HG02870 (cell line): ENCODE measurements around the gene CD93.

Experiments used
- ATAC-seq: cut with Tn5 transposase; IDR thresholded peaks from one replicate; pipeline ENCODE4 v1.9.1; 2021; ENCODE audit warnings: mild to moderate bottlenecking, moderate library complexity; ENCODE audit not compliant: unreplicated experiment

The CD93 gene

DNA sequence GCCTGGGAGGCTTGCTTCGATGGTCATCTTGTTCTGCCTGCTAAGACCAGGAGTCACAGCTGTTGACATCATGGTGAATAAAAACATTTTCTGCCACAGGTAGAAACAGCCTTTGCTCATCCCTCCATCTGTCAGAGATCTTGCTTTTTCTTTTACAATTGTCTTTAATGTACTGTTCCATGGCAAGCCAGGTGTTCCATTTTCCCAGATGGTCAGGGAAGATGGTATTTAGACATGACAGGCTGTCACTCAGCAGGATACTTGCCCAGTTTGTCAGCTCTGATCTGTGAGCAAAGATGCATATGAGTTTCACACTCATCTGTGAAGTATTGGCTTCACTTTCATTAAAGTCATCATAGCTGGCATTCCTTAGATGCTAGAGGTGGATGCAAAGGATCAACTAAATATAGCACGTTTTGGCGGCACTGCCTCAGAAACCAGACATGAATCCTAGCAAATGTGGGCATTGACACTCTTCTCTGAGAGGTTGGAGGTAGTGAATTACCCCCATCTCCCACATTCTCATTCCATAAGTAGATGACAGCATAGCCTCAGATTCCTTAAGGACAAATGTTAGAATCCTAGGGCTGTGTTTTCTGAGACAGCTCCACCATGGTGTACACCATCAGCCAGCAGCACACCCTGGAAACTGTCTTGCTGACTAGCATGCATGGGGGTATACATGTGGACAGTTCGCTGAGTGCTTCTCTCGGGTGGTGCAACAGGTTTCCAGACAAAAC lies 46.8 kb downstream of the CD93 start:
- no peak for ATAC-seq

DNA sequence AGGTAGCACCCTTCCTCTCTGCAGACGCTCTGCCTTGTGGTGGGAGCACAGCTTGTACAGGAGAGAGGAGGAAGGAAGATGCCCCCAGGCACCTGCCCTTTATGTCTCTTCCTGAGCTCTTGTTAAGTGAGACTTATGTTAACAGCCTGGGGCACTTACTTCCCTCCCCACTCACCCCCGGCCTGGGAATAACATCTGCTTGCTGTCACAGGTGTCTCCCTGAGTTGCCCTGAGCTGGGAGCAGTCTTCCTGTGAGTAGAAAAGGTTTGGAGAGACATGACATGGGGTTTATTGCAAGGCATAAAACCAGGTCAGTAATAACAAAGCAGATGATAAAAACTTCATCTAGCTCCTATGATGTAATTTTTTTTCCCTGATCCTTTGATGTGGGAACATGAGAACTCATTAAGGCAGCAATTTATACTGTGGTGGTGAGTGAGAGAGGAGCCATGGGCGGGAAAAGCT lies 49.1 kb downstream of the CD93 start:
- no peak for ATAC-seq

DNA sequence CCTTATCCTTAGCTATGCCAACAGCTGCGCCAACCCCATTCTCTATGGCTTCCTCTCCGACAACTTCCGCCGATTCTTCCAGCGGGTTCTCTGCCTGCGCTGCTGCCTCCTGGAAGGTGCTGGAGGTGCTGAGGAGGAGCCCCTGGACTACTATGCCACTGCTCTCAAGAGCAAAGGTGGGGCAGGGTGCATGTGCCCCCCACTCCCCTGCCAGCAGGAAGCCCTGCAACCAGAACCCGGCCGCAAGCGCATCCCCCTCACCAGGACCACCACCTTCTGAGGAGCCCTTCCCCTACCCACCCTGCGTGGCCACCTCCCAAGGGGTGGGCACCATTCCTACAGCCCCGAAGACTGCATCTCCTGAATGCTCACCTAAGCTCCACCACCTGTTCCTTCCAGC lies 49.8 kb downstream of the CD93 start:
- no peak for ATAC-seq

DNA sequence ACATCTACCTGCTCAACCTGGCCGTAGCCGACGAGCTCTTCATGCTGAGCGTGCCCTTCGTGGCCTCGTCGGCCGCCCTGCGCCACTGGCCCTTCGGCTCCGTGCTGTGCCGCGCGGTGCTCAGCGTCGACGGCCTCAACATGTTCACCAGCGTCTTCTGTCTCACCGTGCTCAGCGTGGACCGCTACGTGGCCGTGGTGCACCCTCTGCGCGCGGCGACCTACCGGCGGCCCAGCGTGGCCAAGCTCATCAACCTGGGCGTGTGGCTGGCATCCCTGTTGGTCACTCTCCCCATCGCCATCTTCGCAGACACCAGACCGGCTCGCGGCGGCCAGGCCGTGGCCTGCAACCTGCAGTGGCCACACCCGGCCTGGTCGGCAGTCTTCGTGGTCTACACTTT lies 50.4 kb downstream of the CD93 start:
- no peak for ATAC-seq

DNA sequence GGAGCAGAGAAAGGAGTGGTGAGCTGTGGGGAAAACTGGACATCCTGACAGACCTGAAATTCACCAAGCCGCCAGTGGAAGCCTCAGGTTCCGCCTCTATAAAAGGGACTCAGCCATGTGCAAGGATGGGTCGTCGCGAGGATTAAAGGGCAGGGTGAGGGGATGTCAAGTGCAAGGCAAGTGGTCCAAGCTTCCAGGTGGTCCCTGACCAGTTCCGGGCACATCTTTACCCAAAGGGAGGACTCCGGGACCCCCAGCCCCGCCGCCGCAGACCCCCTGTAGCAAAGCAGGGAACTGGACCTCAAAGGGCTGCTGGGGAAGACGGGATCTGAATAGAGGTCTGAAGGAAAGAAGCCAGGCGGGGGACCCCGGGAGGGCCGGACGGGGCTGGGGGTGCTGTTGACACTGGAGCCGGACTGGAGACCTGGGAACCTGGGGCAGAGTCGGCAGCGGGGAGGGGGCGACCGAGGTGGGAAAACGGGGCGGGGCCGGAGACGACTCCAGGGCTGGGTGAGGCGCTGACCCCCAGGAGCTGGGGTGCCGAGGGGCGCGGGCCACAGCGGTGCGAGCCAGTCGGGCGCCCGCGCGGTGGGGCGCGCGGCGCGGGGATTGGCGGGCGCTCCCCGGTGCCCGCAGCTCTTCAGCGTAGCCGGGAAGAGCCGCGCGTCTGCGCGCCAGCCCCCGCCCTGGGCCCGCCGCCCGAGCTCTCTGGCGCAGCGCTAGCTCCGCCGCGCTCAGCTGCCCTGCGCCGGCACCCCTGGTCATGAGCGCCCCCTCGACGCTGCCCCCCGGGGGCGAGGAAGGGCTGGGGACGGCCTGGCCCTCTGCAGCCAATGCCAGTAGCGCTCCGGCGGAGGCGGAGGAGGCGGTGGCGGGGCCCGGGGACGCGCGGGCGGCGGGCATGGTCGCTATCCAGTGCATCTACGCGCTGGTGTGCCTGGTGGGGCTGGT lies 51.1 kb downstream of the CD93 start, which contains the start of gene SSTR4:
Gene SSTR4 (plus strand): TSS at position 592 of the 951 bp plus-strand sequence. CDS start 172 bp downstream, at position 764.
- no peak for ATAC-seq

DNA sequence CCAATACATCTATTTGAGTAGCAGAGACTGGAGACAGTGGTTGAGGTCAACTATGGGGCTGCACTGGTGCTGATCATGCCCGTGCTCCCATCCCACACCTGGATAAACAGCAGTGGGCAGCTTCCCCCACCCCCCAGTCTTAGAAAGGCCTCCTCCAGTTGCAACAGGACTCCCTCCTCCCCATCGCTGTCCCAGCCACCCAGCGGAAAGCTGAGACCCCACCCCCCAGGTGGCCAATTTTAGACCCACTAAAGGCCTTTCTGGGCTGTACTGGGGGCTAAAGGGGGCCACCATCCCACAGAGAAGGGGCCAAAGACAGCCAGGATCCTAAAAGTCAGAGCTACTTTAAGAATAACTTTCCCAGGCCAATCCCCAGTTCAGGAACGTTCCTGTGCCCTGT lies 52.2 kb downstream of the CD93 start:
- ATAC-seq: no peak

DNA sequence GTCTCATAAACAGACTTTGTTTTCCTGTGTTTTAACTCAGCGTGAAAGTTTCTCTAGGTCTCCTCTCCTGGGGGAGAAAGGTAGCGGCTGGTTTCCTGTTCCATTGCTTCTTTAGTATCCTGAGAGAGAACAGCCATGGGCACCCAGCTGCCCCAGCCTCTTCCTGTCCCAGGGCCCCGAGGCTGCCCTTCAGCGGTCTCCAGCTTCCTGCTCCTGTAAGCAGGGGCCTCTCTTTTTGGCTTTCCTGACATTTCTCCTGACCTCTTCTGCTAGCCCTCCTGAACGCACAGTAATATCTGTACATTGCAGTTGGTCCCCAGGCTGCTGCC lies 53.4 kb downstream of the CD93 start:
- ATAC-seq: no peak

DNA sequence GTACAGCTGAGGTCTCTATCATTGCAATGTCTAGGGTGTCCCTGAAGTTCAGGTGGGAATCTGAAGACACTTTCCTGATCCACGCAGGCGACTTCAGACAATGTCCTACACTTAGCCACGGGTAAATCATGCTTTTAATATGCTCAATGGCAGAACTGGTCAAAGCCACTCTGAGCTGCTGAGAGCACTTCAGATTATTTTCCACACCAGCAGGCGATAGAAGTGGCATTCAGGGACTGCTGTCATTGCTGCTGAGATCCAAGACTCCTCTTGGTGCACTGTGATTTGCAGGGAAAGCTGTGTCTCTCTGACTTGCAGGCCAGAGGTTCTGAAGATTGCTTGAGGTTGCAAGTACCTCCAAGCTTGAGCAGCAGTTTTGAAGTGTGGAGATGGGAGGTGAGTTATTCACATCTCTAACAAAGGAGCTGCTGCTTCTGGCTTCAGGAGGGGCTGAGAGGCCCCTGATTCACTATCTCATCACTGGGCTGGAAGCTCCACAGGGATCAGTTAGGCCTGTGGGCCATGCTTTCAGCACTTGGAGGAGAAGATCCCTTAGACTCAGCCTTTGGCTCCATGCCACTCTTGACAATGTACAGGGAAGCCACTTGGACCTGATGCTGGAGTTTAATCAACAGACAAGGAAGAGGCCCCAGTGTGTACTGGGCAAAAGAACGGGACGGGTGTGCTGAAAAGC lies 53.9 kb downstream of the CD93 start:
- no peak for ATAC-seq

DNA sequence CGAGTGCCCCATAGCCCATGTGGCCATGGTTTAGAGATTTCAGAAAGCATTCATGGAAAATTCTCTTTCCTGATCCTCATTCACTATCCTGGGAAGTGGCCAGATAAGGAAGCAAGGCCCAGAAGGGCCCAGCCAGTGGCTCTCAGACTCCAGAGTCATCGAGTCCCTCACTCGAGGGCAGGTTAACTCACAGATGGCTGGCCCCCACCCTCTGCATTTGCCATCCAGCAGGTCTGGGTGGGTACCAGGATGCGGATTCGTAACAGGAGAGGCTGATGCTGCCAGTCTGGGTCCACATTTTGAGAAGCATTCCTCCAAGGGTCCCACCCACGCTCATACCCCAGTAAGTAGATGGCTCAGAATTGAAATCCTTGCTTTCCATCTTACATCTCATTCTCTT lies 54.8 kb downstream of the CD93 start:
- ATAC-seq: no peak
